Measurements from ENCODE around the gene RHEX.
"Not testable (repeated sequence)": the region's sequence is repeated elsewhere in the genome, so short reads cannot be mapped to it uniquely, and the experiment has no call there.

RHEX gene

DNA sequence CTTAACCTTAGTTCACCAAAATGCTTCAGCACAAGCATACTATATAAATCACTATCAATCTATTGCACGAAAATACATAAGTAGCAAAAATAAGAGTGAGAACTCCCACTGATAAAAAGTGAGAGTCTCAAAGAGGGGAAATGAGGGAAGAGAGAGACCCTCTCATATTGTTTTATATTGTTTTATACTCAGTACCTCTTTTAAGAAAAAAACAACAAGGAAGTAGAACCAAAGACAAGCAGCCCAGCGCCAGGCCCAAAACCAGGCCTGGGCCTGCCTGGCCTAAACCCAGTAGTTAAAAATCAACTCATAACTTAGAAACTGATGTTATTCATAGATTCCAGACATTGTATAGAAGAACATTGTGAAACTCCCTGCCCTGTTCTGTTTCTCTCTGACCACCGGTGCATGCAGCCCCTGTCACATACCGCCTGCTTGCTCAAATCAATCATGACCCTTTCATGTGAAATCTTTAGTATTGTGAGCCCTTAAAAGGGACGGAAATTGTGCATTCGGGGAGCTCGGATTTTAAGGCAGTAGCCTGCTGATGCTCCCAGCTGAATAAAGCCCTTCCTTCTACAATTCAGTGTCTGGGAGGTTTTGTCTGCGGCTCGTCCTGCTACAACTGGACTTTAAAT, 5.4 kb downstream of the RHEX start:
- in situ Hi-C loops (cut with MboI; ENCODE audit: low sequenced_read_pairs), result not testable (repeated sequence)

DNA sequence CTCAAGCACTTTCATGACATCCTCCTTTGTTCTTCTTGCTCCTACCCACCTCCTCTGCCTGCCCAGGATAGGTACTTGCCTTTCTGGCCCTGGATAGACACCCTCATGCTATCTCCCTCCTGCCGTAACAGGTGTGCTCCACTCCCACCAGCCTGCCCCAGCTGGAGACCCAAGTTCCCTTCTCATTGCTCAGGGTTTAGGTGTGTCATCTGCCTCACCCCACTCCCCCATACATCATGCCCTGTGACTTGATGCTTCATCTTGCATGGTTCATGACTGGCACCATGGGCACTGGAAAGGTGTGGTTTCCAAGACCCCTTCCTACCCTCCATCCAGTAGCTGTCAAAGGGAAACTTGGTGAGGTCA, 5.9 kb downstream of the RHEX start:
- in situ Hi-C loops (cut with MboI; ENCODE audit: low sequenced_read_pairs), result no loop called here

DNA sequence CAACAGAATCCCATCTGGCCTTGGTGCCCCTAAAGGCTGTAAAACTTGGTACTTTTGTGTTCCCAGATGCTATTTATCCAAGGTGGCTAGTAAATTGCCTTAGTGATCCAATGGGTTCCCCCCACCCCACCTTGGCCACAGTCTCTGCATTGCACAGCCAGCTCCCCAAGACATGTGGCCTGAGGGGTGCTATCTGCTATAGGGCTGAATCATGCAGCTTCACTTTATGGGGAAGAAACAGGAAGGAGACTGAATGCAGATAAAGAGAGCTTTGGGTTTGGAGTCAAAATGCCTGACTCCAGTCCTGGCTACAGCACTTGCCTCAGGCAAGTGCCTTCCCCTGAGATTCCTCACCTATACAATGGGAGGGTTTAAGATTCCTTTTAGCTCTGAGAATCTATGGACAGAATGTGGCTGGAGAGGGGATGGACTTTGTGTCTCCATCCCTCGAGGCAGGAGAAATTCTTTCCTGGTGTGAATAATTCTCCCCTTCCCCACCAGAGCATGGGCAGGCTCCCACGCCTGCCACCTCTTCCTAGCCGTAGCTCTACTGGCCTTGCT, 6.5 kb downstream of the RHEX start:
- in situ Hi-C loops (cut with MboI; ENCODE audit: low sequenced_read_pairs), result no loop called here

DNA sequence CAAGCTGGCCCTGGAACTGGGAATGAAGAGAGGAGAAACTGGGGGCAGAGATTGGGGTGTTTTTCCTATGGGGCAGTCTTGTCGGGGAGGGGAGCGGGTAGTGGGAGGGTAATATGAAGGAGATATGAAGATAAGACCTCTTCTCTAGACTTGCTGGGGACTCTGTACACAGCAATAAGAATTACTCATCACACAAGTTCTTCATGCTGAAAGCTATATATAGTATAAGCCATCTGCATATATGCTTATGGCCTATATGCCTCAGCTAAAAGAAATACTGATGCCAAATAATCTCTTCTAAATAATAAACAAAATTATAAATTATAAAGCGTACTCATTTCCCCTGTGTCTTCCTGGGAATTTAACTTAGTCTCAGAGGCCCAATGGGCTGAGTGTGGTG, 7.9 kb downstream of the RHEX start:
- in situ Hi-C loops (cut with MboI; ENCODE audit: low sequenced_read_pairs), result no loop called here

DNA sequence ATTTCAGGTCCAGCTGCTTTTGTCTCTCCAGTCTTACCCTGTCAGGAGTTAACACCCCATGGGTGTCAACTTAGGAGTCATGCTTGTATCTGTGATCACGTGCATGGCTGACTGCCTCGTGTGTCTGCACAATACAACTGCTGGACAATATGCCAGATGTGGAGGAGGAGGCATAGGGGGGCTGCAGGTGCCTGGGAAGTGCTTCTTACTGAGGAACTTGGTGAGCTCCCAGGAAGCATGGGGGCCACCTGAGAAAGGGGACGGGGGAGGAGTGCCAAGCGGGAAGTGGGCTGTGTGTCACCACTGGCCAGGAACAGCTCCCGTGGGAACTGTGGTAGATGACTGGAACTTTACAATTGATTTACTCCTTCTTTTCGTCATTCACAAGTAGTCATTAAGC, 9.5 kb downstream of the RHEX start:
- in situ Hi-C loops (cut with MboI; ENCODE audit: low sequenced_read_pairs), result no loop called here

DNA sequence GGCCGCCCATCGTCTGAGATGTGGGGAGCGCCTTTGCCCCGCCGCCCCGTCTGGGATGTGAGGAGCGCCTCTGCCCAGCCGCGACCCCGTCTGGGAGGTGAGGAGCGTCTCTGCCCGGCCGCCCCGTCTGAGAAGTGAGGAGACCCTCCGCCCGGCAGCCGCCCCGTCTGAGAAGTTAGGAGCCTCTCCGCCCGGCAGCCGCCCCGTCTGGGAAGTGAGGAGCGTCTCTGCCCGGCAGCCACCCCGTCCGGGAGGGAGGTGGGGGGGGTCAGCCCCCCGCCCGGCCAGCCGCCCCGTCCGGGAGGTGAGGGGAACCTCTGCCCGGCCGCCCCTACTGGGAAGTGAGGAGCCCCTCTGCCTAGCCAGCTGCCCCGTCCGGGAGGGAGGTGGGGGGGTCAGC, 11.0 kb downstream of the RHEX start:
- in situ Hi-C loops (cut with MboI; ENCODE audit: low sequenced_read_pairs), result not testable (repeated sequence)

DNA sequence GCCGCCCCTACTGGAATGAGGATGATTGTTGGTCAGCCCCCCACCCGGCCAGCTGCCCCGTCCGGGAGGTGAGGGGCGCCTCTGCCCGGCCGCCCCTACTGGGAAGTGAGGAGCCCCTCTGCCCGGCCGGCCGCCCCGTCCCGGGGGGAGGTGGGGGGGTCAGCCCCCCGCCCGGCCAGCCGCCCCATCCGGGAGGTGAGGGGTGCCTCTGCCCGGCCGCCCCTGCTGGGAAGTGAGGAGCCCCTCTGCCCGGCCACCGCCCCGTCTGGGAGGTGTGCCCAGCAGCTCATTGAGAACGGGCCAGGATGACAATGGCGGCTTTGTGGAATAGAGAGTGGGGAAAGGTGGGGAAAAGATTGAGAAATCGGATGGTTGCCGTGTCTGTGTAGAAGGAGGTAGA, 11.5 kb downstream of the RHEX start:
- in situ Hi-C loops (cut with MboI; ENCODE audit: low sequenced_read_pairs), result not testable (repeated sequence)

DNA sequence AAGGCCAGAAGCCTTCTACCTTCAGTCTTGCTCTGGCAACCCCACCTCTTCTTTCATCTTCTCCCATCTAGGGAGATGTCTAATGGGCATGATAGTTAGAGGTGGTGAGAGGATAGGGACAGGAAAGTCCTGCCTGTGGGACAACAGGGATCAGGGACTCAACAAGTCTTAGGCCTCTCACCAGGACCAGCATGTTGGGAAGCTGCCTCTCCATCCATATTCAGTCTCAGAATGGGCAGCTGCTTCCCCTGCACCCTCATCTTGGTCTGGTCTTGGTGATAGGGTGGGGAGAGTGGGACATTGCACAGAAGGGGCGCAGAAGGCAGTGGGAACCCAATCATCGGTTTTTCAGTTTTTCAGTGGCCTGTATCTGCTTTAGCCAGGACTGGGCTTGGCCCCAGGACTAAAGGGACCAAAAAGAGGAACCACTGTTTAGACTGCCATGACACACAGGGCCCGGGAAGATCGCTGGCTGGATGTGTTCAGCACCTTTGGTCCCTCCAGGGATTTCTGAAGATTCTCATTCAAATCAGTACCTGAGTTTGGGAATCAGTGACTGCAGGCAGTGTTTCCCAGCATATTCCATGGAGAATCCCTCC, 12.7 kb downstream of the RHEX start:
- in situ Hi-C loops (cut with MboI; ENCODE audit: low sequenced_read_pairs), result no loop called here

DNA sequence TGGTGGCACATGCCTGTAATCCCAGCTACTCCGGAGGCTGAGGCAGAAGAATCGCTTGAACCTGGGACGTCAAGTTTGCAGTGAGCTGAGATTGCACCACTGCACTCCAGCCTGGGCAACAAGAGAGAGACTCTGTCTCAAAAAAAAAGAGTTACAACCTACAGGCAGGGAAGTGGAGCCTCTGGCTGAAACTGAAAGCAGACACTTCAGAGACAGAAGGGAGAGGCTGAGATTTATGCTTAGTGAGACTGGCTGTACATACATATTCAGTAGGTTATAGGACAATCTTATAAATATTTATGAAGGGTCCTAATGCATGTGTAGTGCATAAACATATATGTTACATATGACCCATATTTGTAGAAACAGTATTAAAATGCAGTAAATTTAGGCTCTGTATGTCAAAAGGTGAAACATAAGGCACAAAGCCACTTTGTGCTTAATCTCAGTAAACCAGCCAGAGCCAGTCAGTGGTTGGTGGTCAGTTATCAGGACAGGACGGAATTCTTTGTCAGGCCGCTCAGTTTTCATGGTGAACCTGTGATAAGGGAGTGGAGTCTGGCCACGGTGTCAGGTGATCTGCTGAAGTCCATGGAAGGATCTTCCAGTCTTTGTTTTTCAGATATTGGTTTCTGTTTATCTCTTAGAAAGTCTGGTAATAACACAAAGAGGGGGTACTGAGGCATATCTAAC, 13.7 kb downstream of the RHEX start:
- in situ Hi-C loops (cut with MboI; ENCODE audit: low sequenced_read_pairs), result no loop called here

DNA sequence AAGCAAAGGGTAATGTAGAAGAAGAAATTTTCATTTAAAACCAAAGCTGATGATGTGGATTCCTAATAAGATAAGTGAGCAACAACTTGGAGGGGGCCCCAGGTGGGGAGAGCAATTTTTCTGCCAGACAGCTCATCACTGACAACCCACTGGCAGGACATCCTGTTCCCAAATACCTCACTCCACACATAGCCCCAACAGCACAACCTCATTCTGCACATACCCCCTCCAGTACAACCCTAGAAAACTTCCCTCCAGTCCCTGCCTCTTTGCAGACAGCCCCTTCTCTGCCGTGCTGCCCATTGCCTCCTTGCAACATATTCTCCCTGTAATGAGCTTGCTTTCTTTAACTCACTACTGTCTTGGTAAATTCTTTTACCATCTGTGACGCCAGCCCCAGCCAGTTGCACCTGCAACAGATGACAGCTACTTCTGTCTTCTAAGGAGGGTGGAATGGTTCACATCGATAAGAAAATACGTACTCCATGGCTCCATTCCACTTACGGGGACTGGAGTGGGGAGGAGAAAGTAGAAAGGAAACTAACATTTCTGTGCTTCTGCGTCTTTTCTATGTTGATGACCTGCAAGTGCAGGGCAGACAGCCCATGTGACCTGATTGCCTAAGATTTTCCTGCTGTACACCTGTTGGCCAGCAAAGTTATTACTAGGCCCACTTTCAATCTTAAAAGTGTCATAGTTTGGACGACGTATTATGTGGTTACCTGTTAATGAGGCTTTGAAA, 14.7 kb downstream of the RHEX start:
- in situ Hi-C loops (cut with MboI; ENCODE audit: low sequenced_read_pairs), result no loop called here

DNA sequence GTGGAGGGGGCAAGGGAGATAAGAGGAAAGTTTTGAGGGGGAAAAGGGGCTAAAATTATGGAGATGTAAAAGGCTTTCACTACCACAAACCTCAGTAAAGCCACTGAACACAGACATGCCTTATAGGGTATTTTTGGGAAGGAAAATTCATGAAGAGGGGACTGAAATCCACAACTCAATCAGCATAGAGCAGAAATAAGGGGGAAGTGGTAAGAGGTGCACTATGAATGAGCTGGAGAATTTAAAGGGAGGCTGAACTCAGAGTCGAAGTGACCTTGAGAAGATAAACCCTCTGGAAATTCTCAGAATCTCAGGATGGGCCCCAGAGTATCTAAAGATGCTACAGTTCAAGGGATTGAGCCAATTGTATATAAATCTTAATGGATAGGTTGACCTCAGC, 15.3 kb downstream of the RHEX start:
- in situ Hi-C loops (cut with MboI; ENCODE audit: low sequenced_read_pairs), result no loop called here

DNA sequence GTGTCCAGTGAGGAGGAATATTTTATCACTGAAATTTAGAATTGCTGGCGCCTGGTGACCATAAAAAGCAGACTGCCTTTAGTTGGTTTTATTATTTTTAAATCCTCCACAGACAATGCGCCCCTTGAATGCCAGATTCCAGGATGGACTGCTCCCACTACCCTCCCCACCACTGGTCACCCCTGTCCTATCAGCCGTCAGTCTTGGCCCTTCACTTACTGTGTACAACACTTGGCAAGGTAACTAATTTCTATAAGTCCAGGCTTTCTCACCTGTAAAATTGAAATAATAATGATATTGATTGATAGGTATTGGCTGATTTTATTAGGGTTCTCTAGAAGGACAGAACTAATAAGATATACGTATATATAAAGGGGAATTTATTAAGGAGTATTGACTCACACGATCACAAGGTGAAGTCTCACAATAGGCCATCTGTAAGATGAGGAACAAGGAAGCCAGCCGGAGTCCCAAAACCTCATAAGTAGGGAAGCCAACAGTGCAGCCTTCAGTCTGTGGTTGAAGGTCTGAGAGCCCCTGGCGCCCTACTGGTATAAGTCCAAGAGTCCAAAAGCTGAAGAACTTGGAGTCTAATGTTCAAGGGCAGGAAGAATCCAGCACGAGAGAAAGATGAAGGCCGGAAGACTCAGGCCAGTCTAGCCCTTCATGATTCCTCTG, 17.8 kb downstream of the RHEX start:
- in situ Hi-C loops (cut with MboI; ENCODE audit: low sequenced_read_pairs), result no loop called here

DNA sequence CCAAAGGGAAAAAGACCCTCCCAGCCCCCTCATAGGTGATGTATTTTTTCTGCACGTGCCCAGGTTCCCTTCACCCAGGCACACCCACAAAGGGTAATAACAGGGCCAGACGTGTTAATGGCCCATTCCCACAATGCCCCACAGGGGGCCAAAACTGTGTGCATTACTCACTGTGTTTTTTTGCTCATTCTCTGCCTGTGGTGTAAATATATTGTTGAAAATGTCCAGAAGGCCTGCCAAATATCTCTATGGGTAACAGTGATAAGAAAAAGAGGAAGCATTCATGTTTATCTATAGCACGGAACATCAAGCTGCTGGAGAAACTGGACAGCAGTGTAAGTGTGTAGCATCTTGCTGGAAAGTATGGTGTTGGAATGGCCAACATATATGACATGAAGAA, 21.9 kb downstream of the RHEX start:
- in situ Hi-C loops (cut with MboI; ENCODE audit: low sequenced_read_pairs), result no loop called here

DNA sequence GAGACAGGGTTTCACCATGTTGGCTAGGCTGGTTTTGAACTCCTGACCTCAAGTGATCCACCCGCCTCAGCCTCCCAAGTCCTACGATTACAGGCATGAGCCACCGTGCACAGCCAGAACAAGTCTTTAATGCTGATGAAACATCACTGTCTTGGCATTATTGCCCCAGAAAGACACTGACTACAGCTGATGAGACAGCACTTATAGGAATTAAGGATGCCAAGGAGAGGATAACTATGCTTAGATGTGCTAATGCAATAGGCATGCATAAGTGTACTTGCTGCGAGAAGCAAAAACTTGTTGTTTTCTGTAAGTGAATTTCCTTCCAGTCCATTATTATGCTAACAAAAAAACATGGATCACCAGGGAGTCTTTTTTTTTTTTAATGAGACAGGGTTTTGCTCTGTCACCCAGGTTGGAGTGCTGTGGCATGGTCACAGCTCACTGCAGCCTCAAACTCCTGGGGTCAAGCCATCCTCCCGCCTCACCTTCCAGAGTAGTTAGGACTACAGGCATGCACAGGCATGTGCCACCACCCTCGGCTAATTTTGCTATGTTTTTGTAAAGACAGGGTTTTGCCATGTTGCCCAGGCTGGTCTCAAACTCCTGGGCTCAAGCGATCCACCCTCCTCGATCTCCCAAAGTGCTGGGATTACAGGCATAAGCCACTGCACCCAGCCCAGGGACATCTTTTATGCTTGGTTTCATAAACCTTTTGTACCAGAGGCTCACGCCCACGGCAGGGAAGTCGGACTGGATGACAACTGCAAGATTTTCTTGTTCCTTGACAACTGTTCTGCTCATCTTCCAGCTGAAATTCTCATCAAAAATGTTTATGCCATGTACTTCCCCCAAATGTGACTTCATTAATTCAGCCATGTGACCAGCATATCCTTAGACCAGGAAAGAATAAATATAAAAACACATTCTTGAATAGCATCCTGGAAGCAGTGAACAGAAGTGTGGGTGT, 23.1 kb downstream of the RHEX start:
- in situ Hi-C loops (cut with MboI; ENCODE audit: low sequenced_read_pairs), result no loop called here

DNA sequence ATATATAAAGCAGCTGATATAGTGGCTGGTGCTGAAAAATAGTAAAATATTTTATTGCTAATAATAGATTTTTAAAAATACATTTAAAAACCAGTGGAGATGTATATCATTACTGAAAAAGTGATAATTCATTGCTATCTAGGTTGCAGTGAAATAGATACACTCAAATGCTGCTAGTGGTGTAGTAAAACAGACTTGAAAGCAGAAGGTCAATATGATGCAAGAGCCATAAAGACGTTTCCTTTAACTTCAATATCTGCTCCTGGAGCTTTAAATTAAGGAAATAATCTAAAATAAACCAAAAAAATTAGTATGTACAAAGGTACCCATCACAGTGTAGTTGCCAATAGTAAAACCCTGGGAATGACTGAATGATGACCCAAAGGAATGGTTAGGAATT, 26.2 kb downstream of the RHEX start:
- in situ Hi-C loops (cut with MboI; ENCODE audit: low sequenced_read_pairs), result no loop called here

DNA sequence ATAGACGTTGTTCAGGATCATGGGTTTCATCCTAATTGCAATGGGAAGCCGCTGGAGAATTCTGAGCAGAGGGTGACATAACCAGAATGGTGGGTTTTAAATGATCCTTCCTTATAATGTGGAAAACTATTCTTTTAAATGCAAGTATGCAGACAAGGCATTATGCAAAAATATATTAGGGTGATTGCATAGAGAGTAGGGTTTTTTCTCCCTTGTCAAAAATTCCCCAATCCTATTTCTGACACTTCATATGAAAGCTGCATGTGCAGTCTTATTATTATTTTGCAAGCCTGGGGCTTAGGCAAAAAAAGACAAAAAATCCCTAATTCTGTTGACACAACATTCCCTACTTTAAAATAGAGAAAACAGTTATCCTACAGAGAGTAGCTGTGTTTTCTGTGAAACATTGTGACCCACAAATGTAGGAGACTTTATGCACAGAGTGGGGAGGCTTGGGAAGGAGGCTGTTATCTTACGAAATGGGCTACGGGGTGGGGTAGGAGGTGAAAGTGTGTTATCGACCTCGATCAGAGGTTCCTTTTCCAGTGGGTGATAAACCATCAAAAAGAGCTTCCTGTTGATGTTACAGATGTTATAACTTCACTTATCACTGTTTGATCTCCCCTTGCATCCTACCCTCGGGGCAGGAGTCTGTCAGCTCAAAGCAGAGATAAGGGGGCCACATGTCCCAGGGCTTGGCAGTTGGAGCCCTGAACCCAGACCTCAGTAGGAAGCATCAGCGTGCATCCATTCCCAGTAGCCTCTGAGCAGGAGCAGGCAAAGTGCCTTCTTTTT, 27.2 kb downstream of the RHEX start:
- in situ Hi-C loops (cut with MboI; ENCODE audit: low sequenced_read_pairs), result no loop called here

DNA sequence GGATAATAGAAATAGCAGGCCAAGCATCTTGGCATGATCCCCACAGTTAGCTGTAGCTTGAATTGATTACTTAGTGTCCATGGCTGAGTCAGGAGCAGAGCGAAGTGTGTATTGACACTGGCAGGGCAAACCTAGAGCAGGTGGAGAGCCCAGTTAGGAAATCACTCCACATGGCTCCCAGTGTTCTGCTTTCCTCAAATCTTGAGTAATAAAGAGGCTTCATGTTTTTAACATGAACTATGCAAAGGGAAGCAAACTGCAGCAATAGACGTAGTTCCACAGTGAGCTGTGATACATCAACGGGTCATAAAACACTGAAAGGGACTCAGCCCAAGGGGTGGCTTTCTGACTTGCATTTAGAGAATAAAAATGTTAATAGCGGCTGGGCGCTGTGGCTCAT, 28.9 kb downstream of the RHEX start:
- in situ Hi-C loops (cut with MboI; ENCODE audit: low sequenced_read_pairs), result no loop called here

DNA sequence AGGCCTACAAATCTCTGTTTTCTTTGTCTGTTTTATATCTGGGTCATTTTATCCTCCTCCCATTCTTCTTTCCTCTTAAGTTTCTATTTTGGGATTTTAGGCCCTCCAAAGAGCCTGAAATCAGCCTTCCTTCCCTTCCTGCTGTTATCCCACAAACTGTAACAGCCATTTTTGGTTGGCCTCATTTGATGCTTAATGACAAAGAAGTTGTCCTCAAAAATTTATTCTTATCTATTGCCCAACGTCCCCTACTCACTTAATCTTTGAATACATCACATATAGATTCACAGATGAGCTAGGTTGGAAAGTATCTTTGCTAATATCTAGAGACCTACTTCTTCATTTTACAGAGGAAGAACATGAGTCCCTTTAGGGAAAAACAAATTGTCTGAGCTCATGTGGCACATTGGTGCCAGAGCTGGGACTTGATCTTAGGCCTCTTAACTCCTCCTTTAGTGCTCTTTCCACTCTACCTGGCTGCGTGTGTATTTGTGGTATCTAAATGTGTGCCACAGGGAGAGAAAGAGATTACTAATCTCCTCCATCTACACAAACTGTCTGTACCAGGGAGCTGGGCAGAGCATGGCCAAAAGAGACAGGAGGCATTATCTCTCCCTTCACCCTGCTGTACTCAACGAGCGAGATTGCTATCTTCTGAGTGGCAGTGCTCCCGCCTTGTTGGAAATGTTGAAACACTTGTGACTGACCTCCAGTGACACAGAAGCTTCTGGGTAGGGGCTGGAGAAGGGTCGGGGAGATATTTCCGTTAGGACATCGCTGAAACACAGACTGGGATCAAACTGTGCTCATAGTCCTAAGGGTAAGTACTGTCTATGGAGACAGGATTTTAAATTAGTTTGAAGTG, 30.1 kb downstream of the RHEX start:
- in situ Hi-C loops (cut with MboI; ENCODE audit: low sequenced_read_pairs), result no loop called here

All from HL-60/S4 treated with phorbol 12-myristate 13-acetate at 8.2 ng/mL for 4 days and 3 days (cell line).